Activated CD4-positive, alpha-beta memory T cell treated with anti-CD3 and anti-CD28 coated beads for 36 hours (primary cell): Measurements from ENCODE around the gene INHBE. TPM values are rescaled to one million over a fixed set of nuclear protein-coding genes. Genes with fewer than 3 reads are reported as not detected.
"Not testable (repeated sequence)": the region's sequence is repeated elsewhere in the genome, so short reads cannot be mapped to it uniquely, and the experiment has no call there.

Experiments
- CTCF ChIA-PET: fragments of 350-600 bp; sonication (Branson Sonifier 250); formaldehyde crosslinking; loops from one replicate; lab custom pipeline; 2021; ENCODE audit warnings: antibody characterized with exemption, inconsistent platforms; lab: Charles Lee
- POLR2A ChIA-PET: fragments of 350-600 bp; sonication (Branson Sonifier 250); formaldehyde crosslinking; loops from one replicate; lab custom pipeline; 2021; ENCODE audit warnings: antibody characterized with exemption; lab: Charles Lee
- DNase-seq: peaks from one replicate; pipeline ENCODE4 v3.0.0-alpha.2; 2020
- H3K27ac Mint-ChIP-seq: one replicate; pipeline ENCODE4 v1.8.0; 2021; ENCODE audit warnings: mixed read lengths
- H3K27me3 Mint-ChIP-seq: one replicate; pipeline ENCODE4 v1.8.0; 2021; ENCODE audit warnings: mixed read lengths
- H3K36me3 Mint-ChIP-seq: one replicate; pipeline ENCODE4 v1.8.0; 2021; ENCODE audit warnings: mixed read lengths
- H3K4me1 Mint-ChIP-seq: one replicate; pipeline ENCODE4 v1.8.0; 2021; ENCODE audit warnings: low read depth, mixed read lengths
- H3K4me3 Mint-ChIP-seq: one replicate; pipeline ENCODE4 v1.8.0; 2021; ENCODE audit warnings: mild to moderate bottlenecking, mixed read lengths
- H3K9me3 Mint-ChIP-seq: one replicate; pipeline ENCODE4 v1.8.0; 2021; ENCODE audit warnings: mixed read lengths
- intact Hi-C: fragments of 100-400 bp; cut with micrococcal nuclease; formaldehyde crosslinking; loops from one replicate; pipeline ENCODE4 v1.15.1; 2023
- total RNA-seq, 2 experiments: library from RNA; stranded (reverse); gene quantifications; one replicate each; pipeline ENCODE4 v1.2.3, GENCODE V29; 2021

Gene INHBE, protein sequence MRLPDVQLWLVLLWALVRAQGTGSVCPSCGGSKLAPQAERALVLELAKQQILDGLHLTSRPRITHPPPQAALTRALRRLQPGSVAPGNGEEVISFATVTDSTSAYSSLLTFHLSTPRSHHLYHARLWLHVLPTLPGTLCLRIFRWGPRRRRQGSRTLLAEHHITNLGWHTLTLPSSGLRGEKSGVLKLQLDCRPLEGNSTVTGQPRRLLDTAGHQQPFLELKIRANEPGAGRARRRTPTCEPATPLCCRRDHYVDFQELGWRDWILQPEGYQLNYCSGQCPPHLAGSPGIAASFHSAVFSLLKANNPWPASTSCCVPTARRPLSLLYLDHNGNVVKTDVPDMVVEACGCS
- under 1 TPM; 0.34 to 0.69 TPM for total RNA-seq

DNA sequence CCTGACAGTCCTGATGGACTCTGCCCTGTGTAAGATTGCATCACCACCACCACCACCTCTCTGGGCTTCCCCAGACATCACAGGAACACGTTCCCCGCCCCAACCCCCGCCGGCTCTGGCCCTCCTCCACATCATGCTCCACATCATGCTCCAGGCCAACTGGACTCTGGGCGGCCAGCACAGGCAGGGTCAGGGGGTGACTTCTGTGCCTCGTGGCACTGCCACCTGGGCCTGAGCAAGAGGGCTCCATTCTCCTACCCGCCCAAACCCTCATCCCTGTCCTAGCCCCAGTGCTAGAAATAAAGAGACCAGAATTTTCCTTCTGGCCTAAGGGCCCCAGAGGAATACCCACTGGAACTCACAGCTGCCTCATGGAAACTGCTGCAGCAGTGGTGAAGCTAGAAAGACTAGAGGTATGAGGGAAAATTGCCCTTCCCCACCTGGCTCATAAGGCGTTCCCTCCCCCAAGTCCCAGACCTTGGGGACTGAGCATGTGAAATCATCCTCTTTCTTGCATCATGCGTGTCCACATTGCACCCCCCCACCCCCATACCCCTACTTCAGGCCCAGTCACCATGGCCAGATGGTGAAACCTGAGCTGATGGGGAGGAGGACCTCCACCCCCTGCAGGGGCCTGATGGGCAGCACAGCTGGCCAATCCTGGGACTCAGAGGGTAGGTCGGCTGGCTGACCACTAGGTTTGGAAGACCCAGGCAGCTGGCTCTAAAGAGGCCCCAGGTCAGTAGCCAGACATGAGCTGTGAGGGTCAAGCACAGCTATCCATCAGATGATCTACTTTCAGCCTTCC is at the start of gene INHBE:
TSS of gene INHBE (plus strand) at position 742 of the 808 bp plus-strand sequence. CDS start 230 bp downstream, outside the sequence.
- H3K27ac Mint-ChIP-seq: peak within 1 kb of the TSS; percentile 16
- peaks cover 19% of the 10 kb centered on the region for H3K4me1 Mint-ChIP-seq
- peak; percentile 43 for DNase-seq
- no peaks in the 10 kb centered on the region for H3K9me3 Mint-ChIP-seq
- H3K4me3 Mint-ChIP-seq: peak within 1 kb of the TSS; percentile 72
- ChIA-PET POLR2A (interaction anchor here (0.8 kb wide), 1 partner anchor 25 kb away, joined by 3 read pairs; no protein-coding TSS in a partner anchor), CTCF (interaction anchor here (1.0 to 6.4 kb wide), 25 partner anchors 9 to 343 kb away, joined by 3 to 158 read pairs (median 5); partner anchors contain the start of gene INHBC)
- H3K27me3 Mint-ChIP-seq: peaks cover 1% of the 10 kb centered on the region
- H3K36me3 Mint-ChIP-seq: no peaks in the 10 kb centered on the region
- intact Hi-C loops: loop anchor here (5.0 kb wide), 1 partner anchor 168 kb away; no protein-coding TSS in a partner anchor

DNA sequence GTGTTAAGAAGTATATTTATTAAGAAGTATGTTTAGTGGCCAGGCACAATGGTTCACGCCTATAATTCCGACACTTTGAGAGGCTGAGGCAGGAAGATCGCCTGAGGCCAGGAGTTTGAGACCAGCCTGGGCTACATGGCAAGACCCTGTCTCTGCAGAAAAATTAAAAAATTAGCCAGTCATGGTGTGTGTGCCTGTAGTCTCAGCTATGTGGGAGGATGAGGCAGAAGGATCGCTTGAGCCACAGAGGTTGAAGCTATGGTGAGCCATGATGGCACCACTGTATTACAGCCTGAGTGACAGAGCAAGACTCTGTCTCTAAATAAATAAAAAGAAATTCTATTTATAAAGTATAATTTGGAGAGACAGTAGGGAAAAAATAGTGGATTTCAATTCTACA is 44.6 kb upstream of the INHBE start:
- POLR2A ChIA-PET: interaction anchor here (0.8 kb wide), 1 partner anchor 10 kb away, joined by 3 read pairs; no protein-coding TSS in a partner anchor

DNA sequence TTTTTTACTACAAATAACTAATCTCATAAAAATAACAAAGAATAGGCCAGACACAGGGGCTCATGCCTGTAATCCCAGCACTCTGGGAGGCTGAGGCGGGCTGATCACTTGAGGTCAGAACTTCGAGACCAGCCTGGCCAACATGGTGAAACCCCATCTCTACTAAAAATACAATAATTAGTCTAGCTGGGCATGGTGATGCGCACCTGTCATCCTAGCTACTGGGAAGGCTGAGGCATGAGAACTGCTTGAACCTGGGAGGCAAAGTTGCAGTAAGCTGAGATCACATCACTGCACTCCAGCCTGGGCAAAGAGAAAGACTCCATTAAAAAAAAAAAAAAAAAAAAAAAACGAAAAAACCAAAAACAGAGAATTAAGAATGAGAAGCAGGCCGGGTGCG is 40.9 kb upstream of the INHBE start:
- intact Hi-C loops, H3K4me3 Mint-ChIP-seq, DNase-seq, H3K27me3 Mint-ChIP-seq, H3K9me3 Mint-ChIP-seq, POLR2A ChIA-PET, H3K27ac Mint-ChIP-seq, H3K36me3 Mint-ChIP-seq: not testable (repeated sequence)
- CTCF ChIA-PET: interaction anchor here (0.6 to 1.2 kb wide), 2 partner anchors 39 to 473 kb away, joined by 3 to 4 read pairs; no protein-coding TSS in a partner anchor
- H3K4me1 Mint-ChIP-seq: peaks cover 26% of the 10 kb centered on the region

More for the DNA sequence above, 44.6 kb upstream of the INHBE start:
- no peaks in the 10 kb centered on the region for H3K36me3 Mint-ChIP-seq
- H3K27ac Mint-ChIP-seq: no peak overlapping the region
- CTCF ChIA-PET: interaction anchor here (0.6 to 2.0 kb wide), 5 partner anchors 25 to 53 kb away, joined by 3 to 6 read pairs (median 3); partner anchors contain the start of gene INHBE
- H3K4me3 Mint-ChIP-seq: no peak overlapping the region
- no peaks in the 10 kb centered on the region for H3K9me3 Mint-ChIP-seq
- no peaks in the 10 kb centered on the region for H3K27me3 Mint-ChIP-seq
- no peak for DNase-seq
- intact Hi-C loops: no loop called here
- peaks cover 22% of the 10 kb centered on the region for H3K4me1 Mint-ChIP-seq

DNA sequence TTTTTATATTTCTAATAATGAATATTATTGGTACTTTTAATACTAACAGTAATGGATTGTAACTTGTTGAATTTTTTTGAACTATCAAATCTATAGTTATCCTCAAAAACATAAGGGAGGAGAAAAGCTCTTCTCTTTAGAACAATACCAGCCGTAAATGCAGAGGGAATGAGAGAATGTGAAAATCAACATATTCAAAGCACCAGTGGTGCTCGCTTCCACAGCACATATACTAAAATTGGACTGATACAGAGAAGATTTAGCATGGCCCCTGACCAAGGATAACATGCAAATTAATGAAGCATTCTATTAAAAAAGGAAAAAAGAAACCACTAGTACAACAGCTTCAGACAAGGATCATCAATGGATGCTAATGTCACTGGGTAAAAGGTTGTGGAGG is 40.0 kb upstream of the INHBE start:
- CTCF ChIA-PET: interaction anchor here (0.7 to 1.2 kb wide), 2 partner anchors 38 to 201 kb away, joined by 4 read pairs; no protein-coding TSS in a partner anchor
- POLR2A ChIA-PET: no interaction called here
- H3K36me3 Mint-ChIP-seq: no peaks in the 10 kb centered on the region
- H3K27ac Mint-ChIP-seq: no peak overlapping the region
- no peaks in the 10 kb centered on the region for H3K27me3 Mint-ChIP-seq
- no peak for DNase-seq
- H3K9me3 Mint-ChIP-seq: no peaks in the 10 kb centered on the region
- peaks cover 27% of the 10 kb centered on the region for H3K4me1 Mint-ChIP-seq
- H3K4me3 Mint-ChIP-seq: no peak overlapping the region
- intact Hi-C loops: no loop called here

DNA sequence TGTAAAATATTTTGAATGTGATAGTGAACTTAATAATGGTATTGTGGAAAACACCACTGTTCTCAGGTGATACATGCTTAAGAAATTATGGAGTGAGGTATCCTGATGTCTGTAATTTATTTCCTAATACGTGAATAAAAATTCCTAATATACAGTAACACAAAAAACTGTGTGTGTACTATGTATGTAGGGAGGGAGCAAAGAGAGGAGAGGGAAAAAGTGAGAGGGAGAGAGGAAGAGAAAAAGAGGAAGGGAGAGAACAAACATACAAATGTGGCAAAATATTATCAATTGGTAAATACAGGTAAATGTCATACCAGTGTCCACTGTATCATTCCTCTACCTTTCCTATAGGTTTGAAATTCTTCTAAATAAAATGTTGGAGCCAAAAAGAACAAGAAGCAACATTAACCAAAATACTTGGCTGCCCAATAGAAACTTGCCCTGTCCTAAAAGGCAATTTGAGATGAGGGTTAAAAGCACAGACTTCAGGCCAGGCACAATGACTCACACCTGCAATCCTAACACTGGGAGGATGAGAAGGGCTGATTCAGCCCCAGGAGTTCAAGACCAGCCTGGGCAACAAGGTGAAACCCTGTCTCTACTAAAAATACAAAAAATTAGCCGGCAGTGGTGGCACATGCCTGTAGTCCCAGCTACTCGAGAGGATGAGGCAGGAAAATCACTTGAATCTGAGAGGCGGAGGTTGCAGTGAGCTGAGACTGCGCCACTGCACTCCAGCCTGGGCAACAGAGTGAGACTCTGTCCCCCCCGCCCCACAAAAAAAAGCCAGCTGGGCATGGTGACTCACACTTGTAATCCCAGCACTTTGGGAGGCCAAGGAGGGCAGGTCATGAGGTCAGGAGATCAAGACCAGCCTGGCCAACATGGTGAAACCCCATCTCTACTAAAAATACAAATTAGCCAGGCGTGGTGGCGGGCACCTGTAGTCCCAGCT is 38.8 kb upstream of the INHBE start:
- CTCF ChIA-PET: no interaction called here

DNA sequence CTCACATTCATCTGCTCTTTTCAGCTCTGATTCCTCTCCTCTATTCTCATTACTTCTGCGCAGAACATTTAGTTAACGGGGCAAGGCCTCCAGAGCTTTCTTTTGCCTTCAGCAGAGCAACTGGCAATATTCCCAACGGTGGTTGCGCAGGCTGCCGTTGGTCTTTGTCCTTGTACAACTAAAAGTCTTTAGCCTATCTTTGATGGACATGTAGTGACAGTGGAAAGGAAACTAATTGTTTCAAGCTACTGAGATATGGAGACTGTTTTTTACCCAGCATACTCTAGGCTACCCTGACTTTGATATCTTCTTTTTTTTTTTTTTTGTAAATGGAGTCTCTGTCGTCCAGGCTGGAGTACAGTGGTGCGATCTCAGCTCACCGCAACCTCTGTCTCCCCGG is 36.9 kb upstream of the INHBE start:
- CTCF ChIA-PET: interaction anchor here (0.7 to 1.9 kb wide), 3 partner anchors 35 to 76 kb away, joined by 3 to 5 read pairs (median 4); no protein-coding TSS in a partner anchor
- no peaks in the 10 kb centered on the region for H3K9me3 Mint-ChIP-seq
- no peaks in the 10 kb centered on the region for H3K27me3 Mint-ChIP-seq
- no peak for DNase-seq
- intact Hi-C loops: no loop called here
- peaks cover 8% of the 10 kb centered on the region for H3K36me3 Mint-ChIP-seq
- H3K27ac Mint-ChIP-seq: no peak overlapping the region
- peaks cover 16% of the 10 kb centered on the region for H3K4me1 Mint-ChIP-seq
- H3K4me3 Mint-ChIP-seq: no peak overlapping the region
- POLR2A ChIA-PET: no interaction called here

More for the DNA sequence above, 38.8 kb upstream of the INHBE start:
- Mint-ChIP-seq H3K4me3 (no peak overlapping the region), H3K27ac (no peak overlapping the region), H3K9me3 (no peaks in the 10 kb centered on the region), H3K4me1 (peaks cover 25% of the 10 kb centered on the region), H3K36me3 (no peaks in the 10 kb centered on the region), H3K27me3 (no peaks in the 10 kb centered on the region)
- POLR2A ChIA-PET: no interaction called here
- intact Hi-C loops: no loop called here
- DNase-seq: no peak

DNA sequence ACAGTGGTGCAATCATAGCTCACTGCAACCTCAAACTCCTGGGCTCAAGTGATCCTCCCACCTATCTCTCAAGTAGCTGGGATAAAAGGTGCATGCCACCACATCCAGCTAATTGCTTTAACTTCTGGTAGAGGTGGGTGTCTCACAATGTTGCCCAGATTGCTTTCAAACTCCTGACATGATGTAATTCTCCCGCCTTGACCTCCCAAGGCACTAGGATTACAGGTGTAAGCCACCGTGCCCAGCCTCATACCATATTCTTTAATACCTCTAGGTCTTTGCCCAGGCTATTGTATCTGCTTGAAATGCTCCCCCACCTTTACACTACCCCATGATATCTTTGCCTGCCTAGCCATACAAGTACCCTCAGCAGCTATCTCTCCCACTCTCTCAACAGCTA is 35.6 kb upstream of the INHBE start:
- no peak overlapping the region for H3K27ac Mint-ChIP-seq
- H3K9me3 Mint-ChIP-seq: no peaks in the 10 kb centered on the region
- POLR2A ChIA-PET: interaction anchor here (0.6 kb wide), 1 partner anchor 125 kb away, joined by 3 read pairs; no protein-coding TSS in a partner anchor
- no peaks in the 10 kb centered on the region for H3K27me3 Mint-ChIP-seq
- H3K36me3 Mint-ChIP-seq: peaks cover 10% of the 10 kb centered on the region
- H3K4me1 Mint-ChIP-seq: peaks cover 18% of the 10 kb centered on the region
- CTCF ChIA-PET: interaction anchor here (1.9 kb wide), 1 partner anchor 33 kb away, joined by 5 read pairs; no protein-coding TSS in a partner anchor
- DNase-seq: no peak
- intact Hi-C loops: no loop called here
- no peak overlapping the region for H3K4me3 Mint-ChIP-seq

DNA sequence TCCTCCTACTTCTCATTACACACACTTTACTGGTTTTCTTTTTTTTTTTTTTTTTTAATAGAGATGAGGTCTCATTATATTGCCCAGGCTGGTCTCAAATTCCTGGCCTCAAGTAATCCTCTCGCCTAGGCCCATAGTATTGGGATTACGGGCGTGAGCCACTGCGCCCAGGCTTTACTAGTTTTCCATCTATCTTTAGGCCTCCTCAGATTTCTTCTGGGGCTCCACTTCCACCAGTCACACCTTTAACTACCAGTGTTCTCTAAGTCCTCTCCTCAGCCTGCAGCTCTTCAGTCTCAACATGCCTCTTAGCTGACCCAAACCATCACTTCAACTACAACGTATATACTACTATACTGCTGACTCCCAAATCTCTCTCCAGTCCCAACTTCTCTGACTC is 34.6 kb upstream of the INHBE start:
- no peak for DNase-seq
- intact Hi-C loops: no loop called here
- Mint-ChIP-seq H3K27ac (no peak overlapping the region), H3K4me1 (peaks cover 16% of the 10 kb centered on the region), H3K36me3 (peaks cover 12% of the 10 kb centered on the region), H3K9me3 (no peaks in the 10 kb centered on the region), H3K4me3 (no peak overlapping the region), H3K27me3 (no peaks in the 10 kb centered on the region)
- ChIA-PET CTCF (interaction anchor here (1.0 kb wide), 1 partner anchor 32 kb away, joined by 4 read pairs; no protein-coding TSS in a partner anchor), POLR2A (interaction anchor here (0.7 kb wide), 1 partner anchor 10 kb away, joined by 3 read pairs; no protein-coding TSS in a partner anchor)

DNA sequence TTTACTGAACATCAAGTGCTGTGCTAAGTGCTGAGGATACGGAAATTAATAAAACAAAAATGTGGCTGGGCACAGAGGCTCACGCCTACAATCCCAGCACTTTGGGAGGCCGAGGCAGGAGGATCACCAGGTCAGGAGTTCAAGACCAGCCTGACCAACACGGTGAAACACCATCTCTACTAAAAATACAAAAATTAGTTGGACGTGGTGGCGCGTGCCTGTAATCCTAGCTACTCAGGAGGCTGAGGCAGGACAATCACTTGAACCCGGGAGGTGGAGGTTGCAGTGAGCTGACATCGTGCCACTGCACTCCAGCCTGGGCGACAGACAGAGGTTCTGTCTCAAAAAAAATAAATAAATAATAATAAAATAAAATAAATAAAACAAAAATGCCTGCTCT is 28.2 kb upstream of the INHBE start:
- intact Hi-C loops, CTCF ChIA-PET, H3K27me3 Mint-ChIP-seq, DNase-seq, POLR2A ChIA-PET, H3K27ac Mint-ChIP-seq, H3K4me3 Mint-ChIP-seq, H3K9me3 Mint-ChIP-seq: not testable (repeated sequence)
- Mint-ChIP-seq H3K4me1 (peaks cover 35% of the 10 kb centered on the region), H3K36me3 (peaks cover 16% of the 10 kb centered on the region)

DNA sequence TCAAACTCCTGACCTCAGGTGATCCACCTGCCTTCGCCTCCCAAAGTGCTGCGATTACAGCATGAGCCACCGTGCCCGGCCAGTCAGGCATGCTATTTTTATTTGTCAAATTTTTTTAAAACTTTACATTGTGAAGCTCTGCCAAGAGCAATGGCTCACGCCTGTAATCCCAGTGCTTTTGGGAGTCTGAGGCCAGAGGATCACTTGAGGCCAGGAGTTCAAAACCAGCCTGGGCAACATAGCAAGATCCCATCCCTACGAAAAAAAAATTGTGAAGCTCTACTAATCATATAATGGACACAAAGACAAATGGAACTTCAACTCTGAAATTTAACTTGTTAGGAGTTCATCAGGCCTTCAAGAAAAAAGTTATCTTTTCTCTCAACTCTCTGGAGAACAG is 26.1 kb upstream of the INHBE start:
- Mint-ChIP-seq H3K36me3 (peaks cover 8% of the 10 kb centered on the region), H3K27ac (peak overlapping the region; percentile 97), H3K4me3 (peak overlapping the region; percentile 97), H3K4me1 (peaks cover 38% of the 10 kb centered on the region), H3K9me3 (no peaks in the 10 kb centered on the region), H3K27me3 (no peaks in the 10 kb centered on the region)
- ChIA-PET POLR2A (no interaction called here), CTCF (interaction anchor here (1.2 to 1.4 kb wide), 3 partner anchors 24 to 31 kb away, joined by 3 to 8 read pairs (median 3); no protein-coding TSS in a partner anchor)
- intact Hi-C loops: no loop called here
- DNase-seq: no peak
